Dedifferentiated amniotic fluid mesenchymal stem cell (primary cell): ENCODE results near the gene CBLIF.
A peak's percentile ranks its signal among the peaks of the same experiment; 100 is the strongest.
"Not testable (repeated sequence)": the region's sequence is repeated elsewhere in the genome, so short reads cannot be mapped to it uniquely, and the experiment has no call there.

Source experiments
- DNase-seq: peaks from one replicate; pipeline ENCODE4 v3.0.0-alpha.2; 2016; ENCODE audit errors: extremely low spot score

Gene CBLIF

GRCh38 chr11:59847626-59848025 is 2.3 kb upstream of the CBLIF start:
- DNase-seq: no peak

- no peak for DNase-seq
Measured at GRCh38 chr11:59846556-59846955, 1.3 kb upstream of the CBLIF start.

- no peak for DNase-seq
Measured at GRCh38 chr11:59842316-59842715, 3.0 kb downstream of the CBLIF start.

GRCh38 chr11:59841514-59841913 is 3.8 kb downstream of the CBLIF start:
- no peak for DNase-seq

DNA sequence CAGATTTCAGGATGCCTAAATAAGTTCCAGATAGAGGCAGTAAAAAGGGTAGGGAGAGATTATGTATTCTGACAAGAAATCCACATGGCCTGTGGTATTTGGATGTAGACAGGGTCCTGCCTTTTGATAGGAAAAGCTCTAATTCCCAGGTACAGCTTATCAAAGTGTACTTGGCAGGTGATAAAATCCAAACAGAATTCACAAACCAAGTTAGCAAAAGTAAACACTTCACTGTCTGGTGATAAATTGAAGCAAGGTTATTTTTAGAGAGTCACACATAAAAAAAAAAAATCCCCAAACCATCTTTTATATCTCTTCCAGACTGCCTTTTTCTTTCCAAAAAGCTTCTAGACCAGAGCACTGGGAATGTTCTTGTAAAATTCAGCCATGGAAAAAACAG is 5.7 kb downstream of the CBLIF start:
- no peak for DNase-seq

- DNase-seq: no peak
Measured at GRCh38 chr11:59833602-59834001, 11.7 kb downstream of the CBLIF start.

DNA sequence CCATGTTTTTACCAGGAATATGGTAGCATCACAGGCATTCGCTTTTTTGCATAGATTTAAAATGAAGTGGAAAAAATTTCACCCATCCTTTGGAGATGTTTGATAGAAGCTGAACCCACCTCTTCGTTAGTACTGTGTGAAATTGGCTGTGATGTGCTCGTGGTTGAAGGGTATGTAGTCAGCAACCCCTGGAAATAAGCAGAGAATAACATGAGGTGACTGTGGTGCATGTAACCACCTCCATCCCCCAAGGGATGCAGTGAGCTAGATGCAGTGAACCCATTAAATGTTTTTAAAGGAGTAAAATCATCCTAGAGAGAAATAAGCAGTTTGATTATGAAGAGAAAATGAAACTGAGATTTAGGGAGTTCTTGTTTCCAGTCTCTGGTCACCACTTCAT is 15.9 kb downstream of the CBLIF start:
- DNase-seq: no peak

GRCh38 chr11:59822989-59823566 is 22.2 kb downstream of the CBLIF start:
- DNase-seq: peak; percentile 59

DNA sequence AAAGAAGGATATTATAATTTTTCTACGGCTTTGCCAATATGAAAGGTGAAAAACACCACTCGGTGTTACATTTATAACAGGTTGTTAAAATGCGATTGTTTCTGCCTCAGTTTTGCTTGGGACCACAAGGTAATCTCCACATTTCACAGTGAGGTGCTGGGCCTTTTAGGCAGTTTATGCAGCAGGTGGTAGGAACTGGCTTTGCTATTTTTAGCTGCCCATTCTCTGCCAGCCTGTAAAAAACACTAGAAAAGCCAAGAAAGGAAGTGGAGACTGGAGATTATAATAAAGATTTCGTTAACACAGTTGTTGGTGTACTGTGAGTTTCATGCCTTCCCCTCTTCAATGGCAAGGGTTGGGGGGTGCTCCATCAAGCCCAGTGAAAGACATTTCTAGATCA is 26.7 kb downstream of the CBLIF start:
- DNase-seq: no peak

DNA sequence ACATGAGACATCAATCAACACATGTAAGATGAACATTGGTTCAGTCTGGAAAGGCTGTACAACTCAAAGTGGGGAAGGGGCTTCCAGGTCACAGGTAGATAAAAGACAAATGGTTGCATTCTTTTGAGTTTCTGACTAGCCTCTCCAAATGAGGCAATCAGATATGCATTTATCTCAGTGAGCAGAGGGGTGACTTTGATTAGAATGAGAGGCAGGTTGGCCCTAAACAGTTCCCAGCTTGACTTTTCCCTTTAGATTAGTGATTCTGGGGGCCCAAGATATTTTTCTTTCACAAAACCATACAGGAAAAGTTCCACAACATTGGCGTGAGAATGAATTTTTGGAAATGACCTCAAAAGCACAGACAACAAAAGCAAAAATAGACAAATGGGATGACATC is 28.9 kb downstream of the CBLIF start:
- not testable (repeated sequence) for DNase-seq

GRCh38 chr11:59815754-59816153 is 29.5 kb downstream of the CBLIF start:
- DNase-seq: no peak

- no peak for DNase-seq
Measured at GRCh38 chr11:59814021-59814420, 31.3 kb downstream of the CBLIF start.

GRCh38 chr11:59813364-59813763 is 31.9 kb downstream of the CBLIF start:
- no peak for DNase-seq

GRCh38 chr11:59812220-59812619 is 33.1 kb downstream of the CBLIF start:
- no peak for DNase-seq

GRCh38 chr11:59810911-59811259 is 34.4 kb downstream of the CBLIF start:
- DNase-seq: no peak

GRCh38 chr11:59810189-59810910 is 34.9 kb downstream of the CBLIF start, which contains the start of gene MRPL16:
TSS of gene MRPL16 (minus strand) at chr11:59810778. CDS start at chr11:59810658, 120 bp downstream.
- DNase-seq: peak; percentile 88

GRCh38 chr11:59807047-59807610 is 38.2 kb downstream of the CBLIF start:
- DNase-seq: no peak

- no peak for DNase-seq
Measured at GRCh38 chr11:59804061-59804460, 41.2 kb downstream of the CBLIF start.

GRCh38 chr11:59802639-59803176 is 42.6 kb downstream of the CBLIF start:
- DNase-seq: peak; percentile 74

- DNase-seq: no peak
Measured at GRCh38 chr11:59801981-59802638, 43.2 kb downstream of the CBLIF start.

- DNase-seq: no peak
Measured at GRCh38 chr11:59801160-59801706, 44.1 kb downstream of the CBLIF start.

DNA sequence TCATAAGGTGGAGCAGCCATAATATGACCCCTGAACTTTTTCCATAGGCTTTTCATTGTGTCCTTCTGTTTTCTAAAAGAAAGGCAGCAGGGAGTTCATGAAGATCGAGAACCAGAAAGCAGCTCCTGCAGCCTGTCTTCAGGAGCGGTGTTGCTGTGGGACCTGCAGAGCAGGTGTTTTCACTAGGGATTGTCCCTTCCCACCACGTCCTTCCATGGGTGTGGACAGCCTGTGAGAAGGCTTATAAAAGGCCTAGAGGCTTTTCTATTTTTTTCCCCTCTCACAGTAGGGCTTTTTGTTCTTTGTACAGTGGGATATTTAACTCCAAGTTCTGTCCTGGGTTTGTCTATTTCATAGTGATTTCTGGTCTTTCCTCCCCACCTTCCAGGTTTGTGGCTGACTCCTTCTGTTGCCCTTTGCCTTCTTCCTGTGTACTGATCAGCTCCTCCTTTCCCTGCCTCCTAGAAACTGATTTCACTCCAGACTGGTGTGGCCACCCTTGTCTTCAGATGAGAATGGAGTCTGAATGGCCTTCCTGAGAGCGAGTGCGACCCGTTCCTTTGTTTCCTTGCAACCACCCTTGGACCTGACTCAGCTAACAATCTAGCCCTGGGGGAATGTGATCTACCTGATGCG is 44.8 kb downstream of the CBLIF start:
- no peak for DNase-seq
